Choroid plexus epithelial cell (primary cell): ENCODE measurements around the gene NLRP3.
A peak's percentile ranks its signal among the peaks of the same experiment; 100 is the strongest.
"Not testable (repeated sequence)": the region's sequence is repeated elsewhere in the genome, so short reads cannot be mapped to it uniquely, and the experiment has no call there.

Experiments used
- DNase-seq: peaks from one replicate; pipeline ENCODE4 v3.0.0-alpha.2; 2010; ENCODE audit warnings: low read depth
- H3K4me3 ChIP-seq: 2 replicates; pipeline ENCODE4 v1.5.1; 2011; ENCODE audit warnings: low read depth, mild to moderate bottlenecking, control low read depth, low read length, moderate library complexity
- TF ChIP-seq, protein P1 (sequence below): conservative IDR thresholded peaks from 2 replicates; pipeline ENCODE4 v1.5.1; 2011; ENCODE audit warnings: low read depth, mild to moderate bottlenecking, control low read depth, inconsistent platforms, low read length, moderate library complexity

NLRP3 gene

DNA sequence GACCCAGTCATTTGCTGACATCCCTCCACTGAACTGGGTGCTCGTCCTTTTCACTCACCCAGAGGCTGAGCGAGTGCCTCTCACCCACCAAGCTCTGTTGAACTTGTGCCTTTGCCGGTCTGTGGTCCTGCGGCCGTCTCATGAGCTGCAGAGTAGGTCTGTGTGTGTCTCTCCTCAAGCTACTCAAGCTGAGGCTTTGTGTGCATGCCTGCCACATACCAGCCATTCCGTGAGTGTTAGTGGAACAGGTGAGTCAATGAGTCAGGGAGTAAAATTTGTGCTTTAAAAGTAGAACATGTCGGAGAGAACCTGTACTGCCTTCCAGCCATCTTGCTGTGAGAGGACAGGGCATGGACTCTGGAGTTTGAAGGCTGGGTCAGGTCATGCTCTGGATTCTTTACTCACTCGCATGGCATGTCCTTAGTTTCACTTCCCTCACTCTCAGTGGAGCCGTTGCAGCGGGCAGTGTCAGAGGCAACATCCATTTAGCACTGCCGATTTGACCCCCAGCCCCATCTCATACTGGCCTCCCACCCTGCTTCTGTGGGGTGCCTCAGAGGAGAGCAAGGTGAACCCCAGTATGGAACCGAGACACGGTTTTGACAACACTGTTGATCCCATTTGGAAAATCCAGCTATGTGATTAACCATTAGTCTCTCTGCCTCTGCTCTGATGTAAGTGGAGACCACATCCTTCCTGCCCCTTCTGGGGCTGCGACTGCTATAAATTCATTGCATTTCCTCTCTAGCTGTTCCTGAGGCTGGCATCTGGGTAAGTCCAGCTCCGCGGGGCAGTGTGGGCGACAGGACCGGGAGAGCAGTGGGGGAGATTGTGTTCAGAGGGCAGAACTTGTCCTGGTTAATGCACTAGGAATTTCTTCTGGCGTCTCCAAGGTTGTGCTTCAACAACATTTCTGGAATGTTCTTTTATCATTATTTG, at the start of gene NLRP3:
NLRP3 (plus strand) TSS at position 751 of the 939 bp plus-strand sequence. CDS start 2,628 bp downstream, outside the sequence.
- TF ChIP-seq, protein P1, sequence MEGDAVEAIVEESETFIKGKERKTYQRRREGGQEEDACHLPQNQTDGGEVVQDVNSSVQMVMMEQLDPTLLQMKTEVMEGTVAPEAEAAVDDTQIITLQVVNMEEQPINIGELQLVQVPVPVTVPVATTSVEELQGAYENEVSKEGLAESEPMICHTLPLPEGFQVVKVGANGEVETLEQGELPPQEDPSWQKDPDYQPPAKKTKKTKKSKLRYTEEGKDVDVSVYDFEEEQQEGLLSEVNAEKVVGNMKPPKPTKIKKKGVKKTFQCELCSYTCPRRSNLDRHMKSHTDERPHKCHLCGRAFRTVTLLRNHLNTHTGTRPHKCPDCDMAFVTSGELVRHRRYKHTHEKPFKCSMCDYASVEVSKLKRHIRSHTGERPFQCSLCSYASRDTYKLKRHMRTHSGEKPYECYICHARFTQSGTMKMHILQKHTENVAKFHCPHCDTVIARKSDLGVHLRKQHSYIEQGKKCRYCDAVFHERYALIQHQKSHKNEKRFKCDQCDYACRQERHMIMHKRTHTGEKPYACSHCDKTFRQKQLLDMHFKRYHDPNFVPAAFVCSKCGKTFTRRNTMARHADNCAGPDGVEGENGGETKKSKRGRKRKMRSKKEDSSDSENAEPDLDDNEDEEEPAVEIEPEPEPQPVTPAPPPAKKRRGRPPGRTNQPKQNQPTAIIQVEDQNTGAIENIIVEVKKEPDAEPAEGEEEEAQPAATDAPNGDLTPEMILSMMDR: no peak
- no peak within 1 kb of the TSS for H3K4me3 ChIP-seq
- DNase-seq: no peak

DNA sequence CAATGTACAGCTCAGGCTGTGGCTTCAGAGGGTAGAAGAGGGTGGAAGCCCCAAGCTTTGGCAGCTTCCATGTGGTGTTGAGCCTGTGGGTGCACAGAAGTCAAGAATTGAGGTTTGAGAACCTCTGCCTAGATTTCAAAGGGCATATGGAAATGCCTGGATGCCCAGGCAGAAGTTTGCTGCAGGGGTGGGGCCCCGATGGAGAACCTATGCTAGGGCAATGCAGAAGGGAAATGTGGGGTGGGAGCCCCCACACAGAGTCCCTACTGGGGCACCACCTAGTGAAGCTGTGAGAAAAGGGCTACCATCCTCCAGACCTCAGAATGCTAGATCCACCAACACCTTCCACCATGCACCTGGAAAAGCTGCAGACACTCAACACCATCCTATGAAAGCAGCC, 49.6 kb upstream of the NLRP3 start:
- not testable (repeated sequence) for H3K4me3 ChIP-seq, DNase-seq

DNA sequence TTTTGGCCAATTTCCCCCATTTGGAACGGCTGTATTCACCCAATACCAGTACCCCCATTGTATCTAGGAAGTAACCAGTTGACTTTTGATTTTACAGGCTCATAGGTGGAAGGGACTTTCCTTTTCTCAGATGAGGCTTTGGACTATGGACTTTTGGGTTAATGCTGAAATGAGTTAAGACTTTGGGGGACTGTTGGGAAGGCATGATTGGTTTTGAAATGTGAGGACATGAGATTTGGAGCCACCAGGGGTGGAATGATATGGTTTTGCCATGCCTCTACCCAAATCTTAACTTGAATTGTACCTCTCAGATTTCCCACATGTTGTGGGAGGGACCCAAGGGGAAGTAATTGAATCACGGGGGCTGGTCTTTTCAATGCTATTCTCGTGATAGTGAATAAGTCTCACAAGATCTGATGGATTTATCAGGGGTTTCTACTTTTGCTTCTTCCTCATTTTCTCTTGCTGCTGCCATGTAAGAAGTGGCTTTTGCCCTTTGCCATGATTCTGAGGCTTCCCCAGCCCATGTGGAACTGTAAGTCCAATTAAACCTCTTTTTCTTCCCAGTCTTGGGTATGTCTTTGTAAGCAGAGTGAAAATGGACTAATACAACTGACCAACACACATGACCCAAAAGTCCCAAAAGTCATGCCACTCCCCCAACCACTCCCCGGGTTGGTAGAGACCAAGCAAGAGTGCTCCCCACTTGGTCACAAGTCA, 48.9 kb upstream of the NLRP3 start:
- H3K4me3 ChIP-seq: no peak overlapping the region
- no peak for DNase-seq
- TF ChIP-seq, protein P1: no peak

DNA sequence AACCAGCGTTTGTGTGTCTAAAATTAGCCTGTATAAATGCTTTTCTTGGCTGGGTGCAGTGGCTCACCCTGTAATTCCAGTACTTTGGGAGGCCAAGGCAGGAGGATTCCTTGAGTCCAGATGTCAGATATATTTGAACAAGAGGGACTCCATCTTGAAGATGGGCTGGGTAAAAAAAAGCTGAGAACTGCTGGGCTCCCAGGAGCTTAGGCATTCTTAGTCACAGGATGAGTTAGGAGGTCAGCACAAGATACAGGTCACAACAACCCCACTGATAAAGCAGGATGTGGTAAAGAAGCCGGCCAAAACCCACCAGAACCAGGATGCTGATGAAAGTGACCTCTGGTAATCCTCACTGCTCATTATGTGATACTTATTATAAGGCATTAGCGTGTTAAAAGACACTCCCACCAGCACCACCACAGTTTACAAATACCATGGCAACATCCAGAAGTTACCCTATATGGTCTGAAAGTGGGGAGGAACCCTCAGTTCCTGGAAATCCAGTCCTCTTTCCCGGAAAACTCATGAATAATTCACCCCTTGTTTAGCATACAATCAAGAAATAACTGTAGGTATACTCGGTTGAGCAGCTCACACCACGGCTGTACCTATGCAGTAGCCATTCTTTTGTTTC, 48.1 kb upstream of the NLRP3 start:
- H3K4me3 ChIP-seq: no peak overlapping the region
- TF ChIP-seq, protein P1: no peak
- peak; percentile 56 for DNase-seq

DNA sequence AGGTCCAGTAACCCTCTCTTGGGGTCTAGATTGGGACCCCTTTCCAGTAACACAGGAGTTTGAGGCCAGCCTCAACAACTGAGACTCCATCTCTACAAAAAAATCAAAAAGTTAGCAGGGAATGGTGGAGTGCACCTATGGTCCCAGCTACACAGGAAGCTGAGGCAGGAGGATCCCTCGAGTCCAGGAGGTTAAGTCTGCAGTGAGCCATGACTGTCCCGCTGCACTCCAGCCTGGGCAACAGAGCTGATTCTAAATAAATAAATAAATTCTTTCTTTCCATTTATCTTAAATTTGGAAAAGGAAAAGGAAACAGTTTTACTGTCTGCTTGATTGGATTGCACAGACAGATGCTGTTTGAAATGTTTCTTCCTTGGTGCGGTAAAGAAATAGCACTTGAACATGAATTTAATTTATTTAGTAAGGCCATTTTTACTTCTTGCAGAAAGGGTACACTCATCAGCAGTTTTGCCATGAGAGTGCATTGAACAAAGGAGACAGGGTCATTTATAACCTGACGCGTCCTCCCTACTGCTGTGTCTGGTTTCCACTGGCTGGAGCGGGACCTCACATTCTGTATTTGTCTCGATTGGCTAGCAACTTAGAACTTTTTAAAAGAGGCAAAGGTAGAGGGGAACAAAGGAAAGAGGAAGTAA, 47.4 kb upstream of the NLRP3 start:
- no peak overlapping the region for H3K4me3 ChIP-seq
- TF ChIP-seq, protein P1: no peak

DNA sequence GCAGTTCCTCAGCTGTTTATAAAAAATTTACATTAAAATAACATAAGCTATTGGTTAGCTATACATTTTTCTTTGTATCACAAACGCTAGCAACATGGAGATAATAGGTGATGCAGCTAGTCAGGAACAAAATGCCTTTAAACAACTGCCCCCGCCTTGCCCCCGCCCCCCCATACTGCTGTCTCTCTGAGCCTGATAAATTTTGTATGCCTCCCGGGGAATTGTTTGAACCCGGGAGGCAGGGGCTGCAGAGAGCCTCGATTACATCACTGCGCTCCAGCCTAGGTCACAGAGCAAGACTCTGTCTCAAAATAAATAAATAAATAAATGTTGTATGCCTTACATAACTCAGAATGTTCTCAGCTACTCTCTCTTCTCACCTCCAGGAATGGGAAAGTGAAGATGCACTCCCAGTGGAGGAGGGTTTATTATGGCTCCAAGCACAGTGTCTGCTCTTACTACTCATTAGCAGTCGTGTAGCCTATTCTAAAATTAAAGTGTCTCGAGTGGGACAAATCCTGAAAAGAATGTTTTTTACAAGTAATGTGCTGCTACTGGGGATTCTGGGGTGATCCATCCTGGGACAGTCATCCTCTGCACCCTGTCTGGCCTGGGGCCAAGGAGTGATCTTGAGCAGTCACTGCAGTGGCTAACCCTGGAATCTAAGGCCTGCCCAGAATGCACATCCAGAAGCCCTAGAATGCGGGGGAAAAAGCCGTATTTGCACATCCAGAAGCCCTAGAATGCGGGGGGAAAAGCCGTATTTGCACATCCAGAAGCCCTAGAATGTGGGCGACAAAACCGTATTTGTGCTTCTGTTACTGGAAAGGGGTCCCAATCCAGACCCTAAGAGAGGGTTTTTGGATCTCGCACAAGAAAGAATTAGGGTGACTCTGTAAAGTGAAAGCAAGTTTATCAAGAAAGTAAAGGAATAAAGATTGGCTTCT, 44.9 kb upstream of the NLRP3 start:
- no peak for DNase-seq
- no peak overlapping the region for H3K4me3 ChIP-seq
- TF ChIP-seq, protein P1: no peak

More for the DNA sequence above, 47.4 kb upstream of the NLRP3 start:
- no peak for DNase-seq
